A549 (cell line): ENCODE measurements around the gene VSTM4. TPM values are rescaled to one million over a fixed set of nuclear protein-coding genes. Genes with fewer than 3 reads are reported as not detected.

Experiments
- ATAC-seq, 2 experiments: fragments of 200-7000 bp in 1 of 2; fragments of >200 bp in 1 of 2; cut with Nextera tagmentation in 1 of 2; cut with Tn5 transposase in 1 of 2; 3 replicates each; pipeline versions ENCODE4 v1.8.0 to v1.9.1; 2018 to 2020; ENCODE audit warnings: mild to moderate bottlenecking in 1 of 2, moderate library complexity in 1 of 2
- CTCF ChIA-PET: fragments of 300-600 bp; sonication (Branson Sonifier 250); formaldehyde crosslinking; extraction: SDS; loops from one replicate; lab custom pipeline; 2021; ENCODE audit warnings: antibody characterized with exemption, inconsistent platforms; lab: Yijun Ruan, JAX
- POLR2A ChIA-PET: fragments of 350-600 bp; formaldehyde crosslinking; extraction: SDS; loops from one replicate; lab custom pipeline; 2021; ENCODE audit warnings: antibody characterized with exemption, inconsistent platforms; lab: Yijun Ruan, JAX
- DNase-seq, 2 experiments: peaks; one replicate each; pipeline versions ENCODE4 v3.0.0 to v3.0.0-alpha.2; 2011 to 2016; ENCODE audit warnings: low read depth in 1 of 2, low spot score in 1 of 2
- FAIRE-seq: peaks from 2 replicates; lab custom pipeline; 2011; peaks lifted over from hg19 to GRCh38; lab: Jason Lieb, UNC
- H3K27ac ChIP-seq, 2 experiments: fragments of >200 bp; sonication (Bioruptor Twin); formaldehyde crosslinking; 3 replicates each; pipeline ENCODE4 v1.5.1; 2016 to 2017
- H3K4me1 ChIP-seq: fragments of >200 bp; sonication (Bioruptor Twin); formaldehyde crosslinking; 3 replicates; pipeline ENCODE4 v1.6.1; 2016
- H3K4me2 ChIP-seq: fragments of >200 bp; sonication (Bioruptor Twin); formaldehyde crosslinking; 3 replicates; pipeline ENCODE4 v1.6.1; 2016
- H3K4me3 ChIP-seq: fragments of >200 bp; sonication (Bioruptor Twin); formaldehyde crosslinking; 3 replicates; pipeline ENCODE4 v1.5.1; 2016
- H3K9me3 ChIP-seq: fragments of >200 bp; sonication (Bioruptor Twin); formaldehyde crosslinking; 3 replicates; pipeline ENCODE4 v1.6.1; 2016
- CHD4 ChIP-seq: fragments of 200-600 bp; sonication (generic); IDR thresholded peaks from 2 replicates; pipeline ENCODE4 v1.6.1; 2016; ENCODE audit warnings: antibody characterized with exemption, mild to moderate bottlenecking, borderline replicate concordance
- CTCF ChIP-seq: fragments of >200 bp; sonication (Bioruptor Twin); formaldehyde crosslinking; IDR thresholded peaks from 3 replicates; pipeline ENCODE4 v1.5.1; 2016
- EHF ChIP-seq: fragments of 250-450 bp; sonication (Bioruptor Pico); IDR thresholded peaks from 2 replicates; pipeline ENCODE4 v1.5.0; 2020; ENCODE audit warnings: mild to moderate bottlenecking
- ESRRA ChIP-seq: fragments of 150-350 bp; IDR thresholded peaks from 2 replicates; pipeline ENCODE4 v1.6.1; 2014; ENCODE audit warnings: mild to moderate bottlenecking, low read length, borderline replicate concordance
- FOSL2 ChIP-seq, 2 experiments: fragments of 450-650 bp in 1 of 2; fragments of >200 bp in 1 of 2; sonication (Bioruptor Twin) in 1 of 2; formaldehyde crosslinking; IDR thresholded peaks; 2 replicates each; pipeline versions ENCODE4 v1.5.0 to v1.6.1; 2016 to 2020; ENCODE audit warnings: mild to moderate bottlenecking in 1 of 2, moderate library complexity in 1 of 2
- HOXA7 ChIP-seq: fragments of 250-450 bp; sonication (Bioruptor Pico); IDR thresholded peaks from 2 replicates; pipeline ENCODE4 v1.5.0; 2020; ENCODE audit warnings: mild to moderate bottlenecking, moderate library complexity
- HOXB13 ChIP-seq: fragments of 250-450 bp; sonication (Bioruptor Pico); IDR thresholded peaks from 2 replicates; pipeline ENCODE4 v1.5.0; 2020; ENCODE audit warnings: low read depth, mild to moderate bottlenecking, moderate library complexity
- JUN ChIP-seq, 2 experiments: fragments of >200 bp; sonication (Bioruptor Twin); formaldehyde crosslinking; IDR thresholded peaks; 2 replicates in 1 of 2; 3 replicates in 1 of 2; pipeline ENCODE4 v1.6.1; 2016 to 2017
- JUNB ChIP-seq: fragments of >200 bp; sonication (Bioruptor Twin); formaldehyde crosslinking; IDR thresholded peaks from 2 replicates; pipeline ENCODE4 v1.6.1; 2016
- MYC ChIP-seq: IDR thresholded peaks from 2 replicates; pipeline ENCODE4 v1.6.1; 2012; ENCODE audit warnings: mild to moderate bottlenecking, inconsistent platforms, low read length, improper control_type of control experiment, borderline replicate concordance
- NFE2L2 ChIP-seq: fragments of 150-350 bp; conservative IDR thresholded peaks from 2 replicates; pipeline ENCODE4 v1.6.1; 2014; ENCODE audit warnings: low read length
- NR3C1 ChIP-seq: fragments of >200 bp; sonication (Bioruptor Twin); formaldehyde crosslinking; IDR thresholded peaks from 3 replicates; pipeline ENCODE4 v1.6.1; 2017
- POLR2A ChIP-seq: IDR thresholded peaks from 2 replicates; pipeline ENCODE4 v1.6.1; 2012; ENCODE audit warnings: mild to moderate bottlenecking, low read length
- POLR2AphosphoS2 ChIP-seq: conservative IDR thresholded peaks from 2 replicates; pipeline ENCODE4 v1.6.1; 2012; ENCODE audit warnings: low read length, improper control_type of control experiment, inconsistent platforms
- SMC3 ChIP-seq: fragments of >200 bp; sonication (Bioruptor Twin); formaldehyde crosslinking; IDR thresholded peaks from 3 replicates; pipeline ENCODE4 v1.6.1; 2018; ENCODE audit warnings: inconsistent platforms
- SREBF2 ChIP-seq: fragments of 450-650 bp; IDR thresholded peaks from 2 replicates; pipeline ENCODE4 v1.6.1; 2014; ENCODE audit warnings: mild to moderate bottlenecking, moderate library complexity
- TFCP2L1 ChIP-seq: fragments of 250-450 bp; sonication (Bioruptor Pico); IDR thresholded peaks from 2 replicates; pipeline ENCODE4 v1.5.0; 2021; ENCODE audit warnings: mild to moderate bottlenecking
- ZSCAN20 ChIP-seq: fragments of 250-450 bp; sonication (Bioruptor Pico); IDR thresholded peaks from 2 replicates; pipeline ENCODE4 v1.8.0; 2022; ENCODE audit warnings: mild to moderate bottlenecking, moderate library complexity
- WGBS: methylation state at CpG from one replicate; pipeline ENCODE4 v1.1.6; 2017; ENCODE audit errors: missing lambda C conversion rate; 5-methylcytosine and 5-hydroxymethylcytosine counted together
- polyA plus RNA-seq, 4 experiments: library from polyadenylated mRNA; depleted of rRNA in 3 of 4; stranded (reverse); fragments of >200 nt; fragmentation: RNase III in 1 of 4; extraction: RNeasy Plus Mini Kit Qiagen cat#74134 plus additional on column Dnase treatment in 1 of 4; gene quantifications; 2 replicates in 3 of 4; 3 replicates in 1 of 4; pipeline ENCODE4 v1.2.3, GENCODE V29; 2011 to 2017
- TF ChIP-seq, protein P1 (sequence below): fragments of 200-600 bp; sonication (generic); IDR thresholded peaks from 2 replicates; pipeline ENCODE4 v1.6.1; 2016; ENCODE audit warnings: antibody characterized with exemption, mild to moderate bottlenecking, moderate library complexity

VSTM4 gene
- polyA plus RNA-seq, 2 of the 4 experiments (the other 2 are of a cell fraction), result 0.18 to 0.53 TPM

GRCh38 chr10:49076319-49076718 is 39.0 kb downstream of the VSTM4 start:
- H3K4me2 ChIP-seq, result no peak overlapping the region
- H3K4me1 ChIP-seq, result no peaks in the 10 kb centered on the region
- FAIRE-seq, result no peak
- ATAC-seq, result no peak
- no peak overlapping the region for H3K27ac ChIP-seq
- TF ChIP-seq, protein P1, sequence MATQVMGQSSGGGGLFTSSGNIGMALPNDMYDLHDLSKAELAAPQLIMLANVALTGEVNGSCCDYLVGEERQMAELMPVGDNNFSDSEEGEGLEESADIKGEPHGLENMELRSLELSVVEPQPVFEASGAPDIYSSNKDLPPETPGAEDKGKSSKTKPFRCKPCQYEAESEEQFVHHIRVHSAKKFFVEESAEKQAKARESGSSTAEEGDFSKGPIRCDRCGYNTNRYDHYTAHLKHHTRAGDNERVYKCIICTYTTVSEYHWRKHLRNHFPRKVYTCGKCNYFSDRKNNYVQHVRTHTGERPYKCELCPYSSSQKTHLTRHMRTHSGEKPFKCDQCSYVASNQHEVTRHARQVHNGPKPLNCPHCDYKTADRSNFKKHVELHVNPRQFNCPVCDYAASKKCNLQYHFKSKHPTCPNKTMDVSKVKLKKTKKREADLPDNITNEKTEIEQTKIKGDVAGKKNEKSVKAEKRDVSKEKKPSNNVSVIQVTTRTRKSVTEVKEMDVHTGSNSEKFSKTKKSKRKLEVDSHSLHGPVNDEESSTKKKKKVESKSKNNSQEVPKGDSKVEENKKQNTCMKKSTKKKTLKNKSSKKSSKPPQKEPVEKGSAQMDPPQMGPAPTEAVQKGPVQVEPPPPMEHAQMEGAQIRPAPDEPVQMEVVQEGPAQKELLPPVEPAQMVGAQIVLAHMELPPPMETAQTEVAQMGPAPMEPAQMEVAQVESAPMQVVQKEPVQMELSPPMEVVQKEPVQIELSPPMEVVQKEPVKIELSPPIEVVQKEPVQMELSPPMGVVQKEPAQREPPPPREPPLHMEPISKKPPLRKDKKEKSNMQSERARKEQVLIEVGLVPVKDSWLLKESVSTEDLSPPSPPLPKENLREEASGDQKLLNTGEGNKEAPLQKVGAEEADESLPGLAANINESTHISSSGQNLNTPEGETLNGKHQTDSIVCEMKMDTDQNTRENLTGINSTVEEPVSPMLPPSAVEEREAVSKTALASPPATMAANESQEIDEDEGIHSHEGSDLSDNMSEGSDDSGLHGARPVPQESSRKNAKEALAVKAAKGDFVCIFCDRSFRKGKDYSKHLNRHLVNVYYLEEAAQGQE, result no peak
- TF ChIP-seq SMC3 (no peak), EHF (CRISPR knock-in tag) (no peak), TFCP2L1 (no peak)
- TF ChIP-seq, all 56 proteins: peak for 0
- CTCF ChIA-PET, result no interaction called here
- Histone ChIP-seq H3K9me3 (no peaks in the 10 kb centered on the region), H3K4me3 (no peak overlapping the region)
- WGBS, result 38% methylated on average over 7 of the region's 7 CpGs
- POLR2A ChIA-PET, result no interaction called here
- no peak for DNase-seq

DNA sequence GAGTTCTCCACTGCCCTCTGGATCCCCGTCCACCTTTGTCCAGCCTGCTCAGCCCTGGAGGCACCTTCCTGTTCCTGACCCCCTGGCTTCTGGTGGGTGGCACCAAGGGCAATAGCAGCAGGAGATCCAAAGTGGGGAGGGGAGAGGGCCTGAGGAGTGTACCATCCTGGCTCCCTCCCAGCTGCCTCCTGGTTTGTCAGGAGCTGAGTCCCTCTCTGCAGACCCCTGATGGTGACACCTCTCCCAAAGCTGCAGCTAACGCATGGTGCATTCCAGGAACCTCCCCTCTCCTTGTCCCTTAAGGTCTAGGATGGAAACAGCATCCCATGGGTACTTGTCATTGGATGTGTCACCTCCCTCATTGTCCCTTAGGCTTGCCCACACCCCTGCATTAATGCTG is 39.6 kb downstream of the VSTM4 start:
- no peak for ATAC-seq
- TF ChIP-seq POLR2AphosphoS2 (no peak), POLR2A (no peak), JUNB (no peak), HOXA7 (CRISPR knock-in tag) (no peak), NFE2L2 (no peak), HOXB13 (CRISPR knock-in tag) (no peak), NR3C1 (no peak), JUN (IDR thresholded peaks at IDR 0.05) (no peak), SREBF2 (no peak), ESRRA (no peak), CTCF (no peak)
- TF ChIP-seq, all 56 proteins: peak for 0
- DNase-seq (no peak), FAIRE-seq (no peak)
- Histone ChIP-seq H3K4me3 (no peak overlapping the region), H3K9me3 (no peaks in the 10 kb centered on the region), H3K4me1 (no peaks in the 10 kb centered on the region), H3K27ac (no peak overlapping the region), H3K4me2 (no peak overlapping the region)
- ChIA-PET CTCF (no interaction called here), POLR2A (no interaction called here)
- WGBS, result 38% methylated on average over 2 of the region's 2 CpGs

DNA sequence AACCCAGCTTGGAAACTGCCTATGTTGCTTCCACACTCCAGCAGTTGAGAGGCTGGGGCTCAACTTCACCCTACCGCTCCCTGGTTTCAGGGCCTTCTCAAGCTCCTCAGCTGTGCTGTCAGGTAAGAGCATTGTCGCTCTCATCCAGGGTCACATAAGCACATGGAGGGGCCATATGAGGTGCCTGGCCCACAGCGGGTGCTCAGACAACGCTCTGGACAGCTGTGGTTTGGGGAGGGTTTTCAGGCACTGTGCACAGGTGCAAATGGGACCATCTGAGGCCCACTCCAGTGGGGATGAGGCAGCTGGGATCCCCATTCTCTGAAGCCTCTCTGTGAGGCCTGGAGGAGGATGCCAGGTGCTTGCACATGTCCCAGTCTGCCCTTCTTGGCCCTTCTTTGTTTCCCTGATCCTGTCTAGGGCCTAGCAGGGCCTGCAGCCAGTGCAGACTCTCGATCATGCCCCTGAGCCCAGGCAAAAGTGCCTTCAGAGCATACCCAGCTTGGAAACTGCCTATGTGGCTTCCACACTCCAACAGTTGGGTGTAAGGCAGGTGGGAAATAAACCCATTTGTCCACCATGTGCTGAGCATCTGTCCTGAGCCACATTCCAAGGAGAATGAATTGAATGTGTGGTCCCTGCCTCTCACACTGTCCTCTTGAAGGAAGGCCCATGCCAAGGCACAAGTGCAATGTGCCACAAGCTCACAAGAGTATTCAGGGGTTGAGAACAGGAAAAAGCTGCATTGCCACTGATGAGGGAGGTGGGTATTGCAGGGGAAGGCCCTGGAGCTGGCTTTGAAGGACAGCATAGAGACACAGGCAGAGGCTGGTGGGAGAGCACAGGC is 40.3 kb downstream of the VSTM4 start:
- H3K4me3 ChIP-seq, result no peak overlapping the region
- ATAC-seq (no peak), DNase-seq (no peak), FAIRE-seq (no peak)
- no peak overlapping the region for H3K27ac ChIP-seq
- H3K9me3 ChIP-seq, result no peaks in the 10 kb centered on the region
- no peak overlapping the region for H3K4me2 ChIP-seq
- CTCF ChIA-PET, result no interaction called here
- POLR2A ChIA-PET, result no interaction called here
- no peaks in the 10 kb centered on the region for H3K4me1 ChIP-seq
- WGBS, result 41% methylated on average over 4 of the region's 5 CpGs
- TF ChIP-seq CHD4, result no peak
- TF ChIP-seq ZSCAN20 (CRISPR knock-in tag), result no peak
- no peak for TF ChIP-seq FOSL2 (IDR thresholded peaks at IDR 0.05)
- TF ChIP-seq FOSL2 (CRISPR knock-in tag; IDR thresholded peaks at IDR 0.05), result no peak
- no peak for TF ChIP-seq MYC
